Endodermal cell (in vitro differentiated cells): Measurements from ENCODE around the gene FBXO2. TPM values are rescaled to one million over a fixed set of nuclear protein-coding genes. Genes with fewer than 3 reads are reported as not detected.

Source experiments
- DNase-seq: peaks from one replicate; pipeline ENCODE4 v3.0.0-alpha.2; 2017
- H3K27ac ChIP-seq: 2 replicates; pipeline ENCODE4 v1.5.1; 2013; ENCODE audit warnings: mild to moderate bottlenecking, low read depth, low read length, moderate library complexity
- H3K27me3 ChIP-seq: 2 replicates; pipeline ENCODE4 v1.6.1; 2013; ENCODE audit warnings: mild to moderate bottlenecking, low read length, moderate library complexity; ENCODE audit not compliant: insufficient read depth, control insufficient read depth, poor library complexity, severe bottlenecking
- H3K36me3 ChIP-seq: 2 replicates; pipeline ENCODE4 v1.7.0; 2013; ENCODE audit warnings: mild to moderate bottlenecking, low read length, moderate library complexity; ENCODE audit not compliant: control insufficient read depth, insufficient read depth
- H3K4me1 ChIP-seq: one replicate; pipeline ENCODE4 v1.7.0; 2013; ENCODE audit warnings: low read length; ENCODE audit not compliant: control insufficient read depth, insufficient read depth
- H3K4me3 ChIP-seq: 2 replicates; pipeline ENCODE4 v1.5.1; 2013; ENCODE audit warnings: mild to moderate bottlenecking, low read length, moderate library complexity
- H3K9ac ChIP-seq: 2 replicates; pipeline ENCODE4 v1.6.1; 2013; ENCODE audit warnings: mild to moderate bottlenecking, low read length, moderate library complexity; ENCODE audit not compliant: poor library complexity, severe bottlenecking; ENCODE audit errors: extremely low read depth
- H3K9me3 ChIP-seq: 2 replicates; pipeline ENCODE4 v1.6.1; 2013; ENCODE audit warnings: mild to moderate bottlenecking, low read length, moderate library complexity; ENCODE audit not compliant: control insufficient read depth
- H3K27ac Mint-ChIP-seq: 2 replicates; pipeline ENCODE4 v1.8.0; 2020; ENCODE audit warnings: mixed read lengths
- H3K27me3 Mint-ChIP-seq: 2 replicates; pipeline ENCODE4 v1.8.0; 2021; ENCODE audit warnings: mild to moderate bottlenecking, mixed read lengths; ENCODE audit not compliant: insufficient read depth
- H3K36me3 Mint-ChIP-seq: 2 replicates; pipeline ENCODE4 v1.8.0; 2020; ENCODE audit warnings: low read depth, mixed read lengths
- H3K4me1 Mint-ChIP-seq: 2 replicates; pipeline ENCODE4 v1.8.0; 2020; ENCODE audit warnings: mixed read lengths
- H3K4me3 Mint-ChIP-seq: 2 replicates; pipeline ENCODE4 v1.8.0; 2020; ENCODE audit warnings: mild to moderate bottlenecking, moderate library complexity, mixed read lengths
- H3K9me3 Mint-ChIP-seq: 2 replicates; pipeline ENCODE4 v1.8.0; 2020; ENCODE audit warnings: mild to moderate bottlenecking, mixed read lengths
- CTCF ChIP-seq: fragments of 200-600 bp; sonication (generic); conservative IDR thresholded peaks from 2 replicates; pipeline ENCODE4 v1.5.0; 2021; ENCODE audit warnings: antibody characterized with exemption, mild to moderate bottlenecking
- WGBS, 2 experiments: methylation state at CpG; one replicate each; pipeline versions ENCODE4 v1.1.5 to v1.1.7; 2013; ENCODE audit warnings: missing lambda C conversion rate in 2 of 2, mixed read lengths in 1 of 2; ENCODE audit not compliant: insufficient coverage in 1 of 2, insufficient read length in 1 of 2; 5-methylcytosine and 5-hydroxymethylcytosine counted together
- total RNA-seq, 2 donors: library from RNA; stranded (reverse); fragmentation: NEBNext Ultra II Directional in 1 of 2; extraction: Animal tissue kit (Norgen Biotek cat#: 25700) in 1 of 2; gene quantifications; 2 replicates in 1 of 2; 3 replicates in 1 of 2; pipeline ENCODE4 v1.2.1, GENCODE V29; 2021

Gene FBXO2
- total RNA-seq, 2 donors from 2014 or later = 14.1 to 32.0 TPM

GRCh38 chr1:11600836-11601235, 53.4 kb downstream of the FBXO2 start:
- WGBS, 2 experiments = 84 to 86% methylated on average over 6 of the region's 7 CpGs
- Histone ChIP-seq H3K9me3 (no peaks in the 10 kb centered on the region), H3K4me3 (no peak overlapping the region), H3K36me3 (no peaks in the 10 kb centered on the region), H3K27me3 (no peaks in the 10 kb centered on the region), H3K4me1 (no peaks in the 10 kb centered on the region), H3K27ac (no peak overlapping the region), H3K9ac (no peak overlapping the region)
- no peak for DNase-seq
- TF ChIP-seq CTCF = no peak
- H3K27ac Mint-ChIP-seq = no peak overlapping the region
- H3K27me3 Mint-ChIP-seq = no peaks in the 10 kb centered on the region
- no peak overlapping the region for H3K4me3 Mint-ChIP-seq
- H3K36me3 Mint-ChIP-seq = no peaks in the 10 kb centered on the region
- H3K4me1 Mint-ChIP-seq = peaks cover 4% of the 10 kb centered on the region
- no peaks in the 10 kb centered on the region for H3K9me3 Mint-ChIP-seq

- Mint-ChIP-seq H3K36me3 (no peaks in the 10 kb centered on the region), H3K4me1 (peaks cover 4% of the 10 kb centered on the region), H3K27ac (no peak overlapping the region), H3K4me3 (no peak overlapping the region), H3K9me3 (no peaks in the 10 kb centered on the region), H3K27me3 (no peaks in the 10 kb centered on the region)
- Histone ChIP-seq H3K9me3 (no peaks in the 10 kb centered on the region), H3K9ac (no peak overlapping the region), H3K4me1 (no peaks in the 10 kb centered on the region), H3K36me3 (no peaks in the 10 kb centered on the region), H3K27me3 (no peaks in the 10 kb centered on the region), H3K27ac (no peak overlapping the region), H3K4me3 (no peak overlapping the region)
- TF ChIP-seq CTCF = no peak
- 87 to 100% methylated on average over 1 to 5 of the region's 6 CpGs for WGBS, 2 experiments
- DNase-seq = no peak
Observed at GRCh38 chr1:11599891-11600576, 54.2 kb downstream of the FBXO2 start.

DNA sequence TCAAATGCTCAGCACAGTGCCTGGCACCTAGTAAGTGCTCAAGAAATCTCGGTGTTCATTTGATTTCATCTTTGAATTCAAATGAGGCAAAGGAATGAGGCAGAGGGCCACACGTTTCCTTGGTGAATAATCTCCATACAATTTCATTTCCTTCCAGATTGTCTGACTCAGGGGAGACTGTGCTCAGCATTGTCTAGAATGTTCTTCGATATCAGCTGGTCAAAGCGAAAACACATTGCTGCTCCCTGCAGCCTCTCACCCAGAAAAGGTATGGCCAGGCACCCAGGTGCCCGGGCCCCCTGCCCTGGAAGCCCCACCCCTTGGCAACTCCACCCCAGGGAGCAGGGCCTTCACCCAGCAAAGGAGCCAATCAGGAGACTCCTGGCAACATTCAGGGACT, 55.8 kb downstream of the FBXO2 start:
- H3K9ac ChIP-seq = no peak overlapping the region
- H3K9me3 ChIP-seq = no peaks in the 10 kb centered on the region
- H3K9me3 Mint-ChIP-seq = no peaks in the 10 kb centered on the region
- no peak overlapping the region for H3K27ac ChIP-seq
- H3K4me3 ChIP-seq = no peak overlapping the region
- no peaks in the 10 kb centered on the region for H3K27me3 ChIP-seq
- DNase-seq = no peak
- peaks cover 12% of the 10 kb centered on the region for H3K4me1 Mint-ChIP-seq
- no peaks in the 10 kb centered on the region for H3K27me3 Mint-ChIP-seq
- no peaks in the 10 kb centered on the region for H3K36me3 Mint-ChIP-seq
- H3K4me3 Mint-ChIP-seq = no peak overlapping the region
- no peaks in the 10 kb centered on the region for H3K4me1 ChIP-seq
- no peak for TF ChIP-seq CTCF
- no peaks in the 10 kb centered on the region for H3K36me3 ChIP-seq
- H3K27ac Mint-ChIP-seq = no peak overlapping the region
- 88 to 93% methylated on average over 3 to 5 of the region's 5 CpGs for WGBS, 2 experiments

Other genes with a start within 250 kb of the FBXO2 start
- 10 to 100 TPM in 1 of 2 donors, 1 to 10 TPM in 1; 9.6 to 11.6 TPM for gene DISP3, start 175.3 kb downstream of the FBXO2 start, total RNA-seq
- 10 to 100 TPM; 29.1 to 39.1 TPM for gene FBXO44, start 448 bp upstream of the FBXO2 start, total RNA-seq
- gene FBXO6, start 9.8 kb upstream of the FBXO2 start, total RNA-seq = 1 to 10 TPM; 2.7 to 4.1 TPM
- 100 to 1,000 TPM; 128 to 132 TPM for gene MAD2L2, start 26.7 kb upstream of the FBXO2 start, total RNA-seq
- gene DRAXIN, start 37.3 kb upstream of the FBXO2 start, total RNA-seq = 1 to 10 TPM; 5.4 to 6.0 TPM
- 10 to 100 TPM; 71.3 to 81.2 TPM for gene AGTRAP, start 81.7 kb upstream of the FBXO2 start, total RNA-seq
- gene C1orf167, start 107.8 kb upstream of the FBXO2 start, total RNA-seq = 1 to 10 TPM in 1 of 2 donors, under 1 TPM in 1; 0.95 to 1.4 TPM
- 10 to 100 TPM; 22.3 to 30.0 TPM for gene MTHFR, start 151.5 kb upstream of the FBXO2 start, total RNA-seq
- 10 to 100 TPM; 29.6 to 31.5 TPM for gene CLCN6, start 151.8 kb upstream of the FBXO2 start, total RNA-seq
- gene NPPA, start 193.4 kb upstream of the FBXO2 start, total RNA-seq = not detected
- 10 to 100 TPM; 45.8 to 51.9 TPM for gene NPPB, start 204.5 kb upstream of the FBXO2 start, total RNA-seq